Trophoblast cell (in vitro differentiated cells and primary cell): ENCODE data around the gene TMEM114.
"Not testable (repeated sequence)": the region's sequence is repeated elsewhere in the genome, so short reads cannot be mapped to it uniquely, and the experiment has no call there.

Source experiments
- DNase-seq, 2 donors: peaks; one replicate each; pipeline ENCODE4 v3.0.0-alpha.2; 2016
- H2AFZ ChIP-seq: 2 replicates; pipeline ENCODE4 v1.6.1; 2013; ENCODE audit warnings: low read length, moderate library complexity, mild to moderate bottlenecking; ENCODE audit not compliant: insufficient read depth, poor library complexity
- H2AK5ac ChIP-seq: 2 replicates; pipeline ENCODE4 v1.6.1; 2013; ENCODE audit warnings: mild to moderate bottlenecking, low read length
- H2BK120ac ChIP-seq: 2 replicates; pipeline ENCODE4 v1.6.1; 2013; ENCODE audit warnings: low read length, mild to moderate bottlenecking, moderate library complexity; ENCODE audit not compliant: insufficient read depth, poor library complexity
- H2BK12ac ChIP-seq: 2 replicates; pipeline ENCODE4 v1.6.1; 2013; ENCODE audit warnings: mild to moderate bottlenecking, low read length, moderate library complexity
- H2BK5ac ChIP-seq: 2 replicates; pipeline ENCODE4 v1.6.1; 2013; ENCODE audit warnings: low read length, low read depth, moderate library complexity, mild to moderate bottlenecking; ENCODE audit not compliant: poor library complexity
- H3K14ac ChIP-seq: 2 replicates; pipeline ENCODE4 v1.6.1; 2013; ENCODE audit warnings: mild to moderate bottlenecking, low read length
- H3K18ac ChIP-seq: 2 replicates; pipeline ENCODE4 v1.6.1; 2013; ENCODE audit warnings: mild to moderate bottlenecking, low read length
- H3K23ac ChIP-seq: 2 replicates; pipeline ENCODE4 v1.6.1; 2013; ENCODE audit warnings: low read length
- H3K27ac ChIP-seq: 2 replicates; pipeline ENCODE4 v1.5.1; 2013; ENCODE audit warnings: low read depth, mild to moderate bottlenecking, inconsistent platforms, low read length, moderate library complexity
- H3K27me3 ChIP-seq: 2 replicates; pipeline ENCODE4 v1.6.1; 2013; ENCODE audit warnings: inconsistent platforms, mild to moderate bottlenecking, low read length, moderate library complexity; ENCODE audit not compliant: insufficient read depth
- H3K36me3 ChIP-seq, 2 experiments: 1 replicate in 1 of 2; 2 replicates in 1 of 2; pipeline ENCODE4 v1.6.1; 2013; ENCODE audit warnings: low read length in 2 of 2, mild to moderate bottlenecking in 2 of 2, moderate library complexity in 1 of 2; ENCODE audit not compliant: insufficient read depth in 2 of 2, control insufficient read depth in 1 of 2
- H3K4ac ChIP-seq: 2 replicates; pipeline ENCODE4 v1.6.1; 2013; ENCODE audit warnings: low read depth, mild to moderate bottlenecking, low read length, moderate library complexity
- H3K4me1 ChIP-seq, 2 experiments: 1 replicate in 1 of 2; 2 replicates in 1 of 2; pipeline ENCODE4 v1.6.1; 2013; ENCODE audit warnings: low read length in 2 of 2, mild to moderate bottlenecking in 2 of 2, moderate library complexity in 1 of 2; ENCODE audit not compliant: insufficient read depth in 2 of 2, control insufficient read depth in 1 of 2
- H3K4me2 ChIP-seq: 2 replicates; pipeline ENCODE4 v1.6.1; 2013; ENCODE audit warnings: inconsistent platforms, mild to moderate bottlenecking, low read length, moderate library complexity
- H3K4me3 ChIP-seq: 2 replicates; pipeline ENCODE4 v1.5.1; 2013; ENCODE audit warnings: mild to moderate bottlenecking, low read depth, low read length, inconsistent platforms
- H3K79me1 ChIP-seq: one replicate; pipeline ENCODE4 v1.6.1; 2013; ENCODE audit warnings: low read length
- H3K79me2 ChIP-seq: 2 replicates; pipeline ENCODE4 v1.6.1; 2013; ENCODE audit warnings: low read length, mild to moderate bottlenecking; ENCODE audit not compliant: control insufficient read depth, insufficient read depth, poor library complexity
- H3K9ac ChIP-seq: 2 replicates; pipeline ENCODE4 v1.6.1; 2013; ENCODE audit warnings: mild to moderate bottlenecking, low read length
- H3K9me3 ChIP-seq: 2 replicates; pipeline ENCODE4 v1.6.1; 2013; ENCODE audit warnings: low read depth, mild to moderate bottlenecking, control low read depth, inconsistent platforms, low read length; ENCODE audit not compliant: insufficient read depth
- H4K12ac ChIP-seq: 2 replicates; pipeline ENCODE4 v1.6.1; 2013; ENCODE audit warnings: low read depth, mild to moderate bottlenecking, low read length, moderate library complexity
- H4K8ac ChIP-seq: 2 replicates; pipeline ENCODE4 v1.6.1; 2013; ENCODE audit warnings: low read depth, mild to moderate bottlenecking, low read length, moderate library complexity
- H4K91ac ChIP-seq: one replicate; pipeline ENCODE4 v1.6.1; 2013; ENCODE audit warnings: low read depth, mild to moderate bottlenecking, low read length, moderate library complexity
- WGBS: extraction: QIAGEN DNeasy Blood & Tissue Kit; methylation state at CpG from one replicate; pipeline ENCODE4 v1.1.7; 2013; ENCODE audit warnings: missing lambda C conversion rate; ENCODE audit not compliant: insufficient read length, insufficient coverage; ENCODE audit errors: extremely low coverage; 5-methylcytosine and 5-hydroxymethylcytosine counted together

TMEM114 gene

GRCh38 chr16:8564934-8565345, 25.4 kb downstream of the TMEM114 start:
- no peak overlapping the region for H3K27ac ChIP-seq

GRCh38 chr16:8563944-8564540, 26.3 kb downstream of the TMEM114 start:
- H3K4me1 ChIP-seq, H4K8ac ChIP-seq, H3K79me1 ChIP-seq, H3K9me3 ChIP-seq, H3K4me3 ChIP-seq, H3K27ac ChIP-seq, H2AK5ac ChIP-seq, H2BK5ac ChIP-seq, H4K12ac ChIP-seq, H2BK12ac ChIP-seq, H3K27me3 ChIP-seq, DNase-seq, H4K91ac ChIP-seq, H3K14ac ChIP-seq, H3K18ac ChIP-seq, H3K23ac ChIP-seq, H2AFZ ChIP-seq, H3K9ac ChIP-seq, H3K79me2 ChIP-seq, H2BK120ac ChIP-seq, H3K4ac ChIP-seq, H3K36me3 ChIP-seq, H3K4me2 ChIP-seq: not testable (repeated sequence)
- over 99% methylated on average over 3 of the region's 3 CpGs for WGBS

More at GRCh38 chr16:8564934-8565345, 25.4 kb downstream of the TMEM114 start:
- DNase-seq, result no peak
- Histone ChIP-seq H2BK120ac (no peak overlapping the region), H2BK12ac (no peak overlapping the region), H3K4me3 (no peak overlapping the region), H3K4me1 (peaks cover 0 to under 1% of the 10 kb centered on the region in 2 experiments), H3K4me2 (no peak overlapping the region), H3K23ac (no peak overlapping the region), H3K79me1 (no peaks in the 10 kb centered on the region), H3K36me3 (no peaks in the 10 kb centered on the region), H4K91ac (no peak overlapping the region), H3K14ac (no peak overlapping the region), H3K27me3 (no peaks in the 10 kb centered on the region), H3K9me3 (peaks cover under 1% of the 10 kb centered on the region), H4K12ac (no peak overlapping the region), H2AFZ (no peak overlapping the region), H4K8ac (no peak overlapping the region), H3K9ac (no peak overlapping the region), H3K79me2 (no peaks in the 10 kb centered on the region), H2AK5ac (no peak overlapping the region), H2BK5ac (no peak overlapping the region), H3K4ac (no peak overlapping the region), H3K18ac (no peak overlapping the region)
- no CpG with 5 or more reads among the region's 1 CpG for WGBS

- Histone ChIP-seq H3K9ac (no peak overlapping the region), H3K4me2 (no peak overlapping the region), H4K8ac (no peak overlapping the region), H3K4me1 (no peaks in the 10 kb centered on the region), H3K27ac (no peak overlapping the region), H3K79me1 (no peaks in the 10 kb centered on the region), H3K4ac (no peak overlapping the region), H2BK12ac (no peak overlapping the region), H3K27me3 (no peaks in the 10 kb centered on the region), H2AK5ac (no peak overlapping the region), H2BK5ac (no peak overlapping the region), H3K18ac (no peak overlapping the region), H3K14ac (no peak overlapping the region), H4K12ac (no peak overlapping the region), H3K4me3 (no peak overlapping the region), H3K79me2 (no peaks in the 10 kb centered on the region), H2AFZ (no peak overlapping the region), H3K36me3 (no peaks in the 10 kb centered on the region), H4K91ac (no peak overlapping the region), H3K23ac (no peak overlapping the region), H2BK120ac (no peak overlapping the region), H3K9me3 (no peaks in the 10 kb centered on the region)
- no peak for DNase-seq
- no CpG with 5 or more reads among the region's 2 CpGs for WGBS
Measured at GRCh38 chr16:8561496-8561895, 28.8 kb downstream of the TMEM114 start.

- H3K79me2 ChIP-seq, result no peaks in the 10 kb centered on the region
- no peak overlapping the region for H2BK120ac ChIP-seq
- H3K9me3 ChIP-seq, result no peaks in the 10 kb centered on the region
- no peak overlapping the region for H3K27ac ChIP-seq
- no peak overlapping the region for H3K23ac ChIP-seq
- H4K12ac ChIP-seq, result no peak overlapping the region
- no peak overlapping the region for H3K18ac ChIP-seq
- no peak overlapping the region for H3K14ac ChIP-seq
- H4K8ac ChIP-seq, result no peak overlapping the region
- no peaks in the 10 kb centered on the region for H3K4me1 ChIP-seq
- H3K4me3 ChIP-seq, result no peak overlapping the region
- no peak overlapping the region for H2AK5ac ChIP-seq
- WGBS, result no CpG with 5 or more reads among the region's 9 CpGs
- no peak for DNase-seq
- H3K27me3 ChIP-seq, result no peaks in the 10 kb centered on the region
- no peak overlapping the region for H3K4me2 ChIP-seq
- no peak overlapping the region for H2BK5ac ChIP-seq
- H3K4ac ChIP-seq, result no peak overlapping the region
- no peak overlapping the region for H2AFZ ChIP-seq
- H3K9ac ChIP-seq, result no peak overlapping the region
- H3K36me3 ChIP-seq, result no peaks in the 10 kb centered on the region
- no peaks in the 10 kb centered on the region for H3K79me1 ChIP-seq
- H2BK12ac ChIP-seq, result no peak overlapping the region
- no peak overlapping the region for H4K91ac ChIP-seq
Measured at GRCh38 chr16:8555400-8555799, 34.9 kb downstream of the TMEM114 start.
